ENCODE results near the gene ZBED3. TPM values are rescaled to one million over a fixed set of nuclear protein-coding genes. Genes with fewer than 3 reads are reported as not detected.

Gene ZBED3
- total RNA-seq, 1 experiment from 2014 or later = 4.1 TPM

- DNase-seq (ENCODE audit: low read depth) = no peak
Measured at GRCh38 chr5:77077829-77078176, 9.3 kb downstream of the ZBED3 start.

- peak; percentile 82 for DNase-seq (ENCODE audit: low read depth)
Measured at GRCh38 chr5:77076961-77077828, 9.9 kb downstream of the ZBED3 start.

GRCh38 chr5:77074745-77075144 lies 12.3 kb downstream of the ZBED3 start:
- DNase-seq (ENCODE audit: low read depth) = no peak

GRCh38 chr5:77073667-77074066 lies 13.4 kb downstream of the ZBED3 start:
- no peak for DNase-seq (ENCODE audit: low read depth)

GRCh38 chr5:77066823-77067442 lies 20.2 kb downstream of the ZBED3 start:
- DNase-seq (ENCODE audit: low read depth) = no peak

- DNase-seq (ENCODE audit: low read depth) = no peak
Measured at GRCh38 chr5:77066184-77066583, 20.9 kb downstream of the ZBED3 start.

GRCh38 chr5:77065256-77065655 lies 21.8 kb downstream of the ZBED3 start:
- DNase-seq (ENCODE audit: low read depth) = no peak

GRCh38 chr5:77064040-77064439 lies 23.0 kb downstream of the ZBED3 start:
- DNase-seq (ENCODE audit: low read depth) = no peak

GRCh38 chr5:77046416-77047073 lies 40.5 kb downstream of the ZBED3 start:
- no peak for DNase-seq (ENCODE audit: low read depth)

GRCh38 chr5:77035950-77036349 lies 51.1 kb downstream of the ZBED3 start:
- DNase-seq (ENCODE audit: low read depth) = no peak

- no peak for DNase-seq (ENCODE audit: low read depth)
Measured at GRCh38 chr5:77033338-77033737, 53.7 kb downstream of the ZBED3 start.

- DNase-seq (ENCODE audit: low read depth) = no peak
Measured at GRCh38 chr5:77032635-77033034, 54.5 kb downstream of the ZBED3 start.

- DNase-seq (ENCODE audit: low read depth) = no peak
Measured at GRCh38 chr5:77031891-77032290, 55.2 kb downstream of the ZBED3 start.

GRCh38 chr5:77030097-77031071 lies 56.7 kb downstream of the ZBED3 start, which contains the start of gene AGGF1:
AGGF1 (plus strand) TSS chr5:77030404; CDS start chr5:77030767, 363 bp downstream.
- peak; percentile 98 for DNase-seq (ENCODE audit: low read depth)

- DNase-seq (ENCODE audit: low read depth) = no peak
Measured at GRCh38 chr5:77029376-77029885, 57.7 kb downstream of the ZBED3 start.

- no peak for DNase-seq (ENCODE audit: low read depth)
Measured at GRCh38 chr5:77028631-77029375, 58.3 kb downstream of the ZBED3 start.

GRCh38 chr5:77024490-77024889 lies 62.6 kb downstream of the ZBED3 start:
- no peak for DNase-seq (ENCODE audit: low read depth)

GRCh38 chr5:77022511-77023417 lies 64.3 kb downstream of the ZBED3 start:
- no peak for DNase-seq (ENCODE audit: low read depth)

All from Daoy (cell line).